Measurements from ENCODE around the gene ZFYVE26. TPM values are rescaled to one million over a fixed set of nuclear protein-coding genes. Genes with fewer than 3 reads are reported as not detected.
"Not testable (repeated sequence)": the region's sequence is repeated elsewhere in the genome, so short reads cannot be mapped to it uniquely, and the experiment has no call there.

The ZFYVE26 gene
- total and polyA plus RNA-seq, 5 experiments from 2014 or later, result 2.7 to 40.5 (median 3.7) TPM

- Mint-ChIP-seq H3K36me3 (peaks cover 0 to 28% (median 0%) of the 10 kb centered on the region in 3 donors), H3K27me3 (no peaks in the 10 kb centered on the region), H3K27ac (peak overlapping the region in 2 of 10 donors; percentile 31 to 56), H3K4me3 (no peak overlapping the region), H3K4me1 (peaks cover 0 to 4% (median 2%) of the 10 kb centered on the region in 4 donors), H3K9me3 (no peaks in the 10 kb centered on the region)
- ATAC-seq (no peak), DNase-seq (no peak)
- POLR2A ChIA-PET, result no interaction called here
Observed at GRCh38 chr14:67835596-67835995, 19.2 kb upstream of the ZFYVE26 start.

GRCh38 chr14:67833403-67833802, 17.0 kb upstream of the ZFYVE26 start:
- Mint-ChIP-seq H3K4me3 (no peak overlapping the region), H3K36me3 (peaks cover 0 to 45% (median 8%) of the 10 kb centered on the region in 3 donors), H3K27ac (peak overlapping the region in 1 of 10 donors; percentile 29), H3K27me3 (no peaks in the 10 kb centered on the region), H3K9me3 (peaks cover 0 to under 1% (median 0%) of the 10 kb centered on the region in 9 donors), H3K4me1 (peaks cover 0 to 4% (median under 1%) of the 10 kb centered on the region in 4 donors)
- DNase-seq, result no peak
- no peak for ATAC-seq
- POLR2A ChIA-PET, result no interaction called here

DNA sequence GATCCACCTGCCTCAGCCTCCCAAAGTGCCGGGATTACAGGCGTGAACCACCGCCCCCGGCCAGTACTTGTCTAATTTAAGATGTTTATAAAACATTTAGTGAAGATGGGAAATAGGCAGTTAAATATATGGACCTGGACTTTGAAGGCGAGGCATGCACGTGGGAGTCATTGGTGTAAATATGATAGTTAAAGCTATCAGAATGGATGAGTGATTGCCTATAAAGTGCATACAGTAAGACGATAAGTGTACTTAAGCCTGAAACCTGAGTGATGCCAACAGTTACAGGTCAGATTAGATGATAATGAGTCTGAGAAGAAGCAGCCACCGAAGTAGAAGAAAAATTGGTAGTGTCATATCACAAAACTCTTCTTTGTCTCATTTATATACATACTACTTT, 14.7 kb upstream of the ZFYVE26 start:
- POLR2A ChIA-PET, result no interaction called here
- H3K4me1 Mint-ChIP-seq, result peaks cover 0 to 7% (median 0%) of the 10 kb centered on the region in 4 donors
- no peak overlapping the region for H3K4me3 Mint-ChIP-seq
- no peaks in the 10 kb centered on the region for H3K27me3 Mint-ChIP-seq
- peaks cover 3 to 60% (median 20%) of the 10 kb centered on the region in 3 donors for H3K36me3 Mint-ChIP-seq
- ATAC-seq, result no peak
- H3K9me3 Mint-ChIP-seq, result peaks cover 0 to 1% (median 0%) of the 10 kb centered on the region in 9 donors
- H3K27ac Mint-ChIP-seq, result no peak overlapping the region
- no peak for DNase-seq

DNA sequence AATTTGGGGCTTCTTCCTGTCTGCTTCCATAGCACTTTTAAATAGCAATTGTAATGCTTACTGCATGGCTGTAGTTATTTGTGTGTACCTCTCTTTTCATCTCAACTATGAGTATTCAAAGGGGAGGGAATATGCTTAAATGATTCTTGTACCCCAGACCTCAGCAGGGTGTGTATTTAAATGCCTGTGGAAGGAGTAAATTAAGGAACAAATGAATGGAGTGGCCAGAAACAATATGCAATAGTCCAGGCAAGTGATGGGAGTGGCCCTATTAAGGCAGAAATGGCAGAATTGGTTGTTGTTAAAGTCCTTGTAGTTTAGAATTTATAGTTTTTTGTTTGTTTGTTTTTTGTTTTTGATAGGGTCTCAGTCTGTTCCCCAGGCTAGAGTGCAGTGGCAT, 4.7 kb upstream of the ZFYVE26 start:
- peak overlapping the region in 8 of 10 donors; percentile 93 to 100 (median 97) for H3K4me3 Mint-ChIP-seq
- H3K9me3 Mint-ChIP-seq, result no peaks in the 10 kb centered on the region
- ATAC-seq (no peak), DNase-seq (no peak)
- POLR2A ChIA-PET, result no interaction called here
- peak overlapping the region in 1 of 10 donors; percentile 97 for H3K27ac Mint-ChIP-seq
- H3K36me3 Mint-ChIP-seq, result peaks cover 0 to 24% (median 2%) of the 10 kb centered on the region in 3 donors
- H3K4me1 Mint-ChIP-seq, result peaks cover 12 to 38% (median 36%) of the 10 kb centered on the region in 4 donors
- no peaks in the 10 kb centered on the region for H3K27me3 Mint-ChIP-seq

DNA sequence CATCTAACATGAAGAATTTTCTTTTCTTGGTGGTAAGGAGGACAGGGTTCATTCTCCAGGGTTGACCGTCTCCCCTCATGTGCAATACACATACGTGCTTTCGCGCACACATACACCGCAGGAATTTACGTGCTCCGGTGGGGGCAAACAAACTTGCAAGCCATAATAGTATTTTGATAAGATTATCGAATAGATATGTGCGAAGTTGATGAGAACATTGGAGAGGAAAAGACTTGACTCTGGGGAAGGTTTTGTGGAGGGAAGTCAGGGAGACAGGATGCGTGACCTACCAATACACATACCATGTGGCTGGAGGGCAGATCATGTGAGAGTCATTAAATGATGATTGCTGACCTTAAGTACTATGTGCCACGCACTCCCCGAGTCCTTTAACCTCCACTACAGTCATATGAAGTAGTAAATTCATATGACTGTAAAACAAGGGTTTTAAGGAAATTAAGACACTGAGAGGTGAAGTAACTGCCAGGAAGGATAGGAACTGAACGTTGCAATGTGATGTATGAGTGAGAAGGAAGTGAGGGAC, 4.1 kb upstream of the ZFYVE26 start:
- H3K4me3 Mint-ChIP-seq, result peak overlapping the region; percentile 93 to 100 (median 98)
- ATAC-seq (no peak), DNase-seq (peak in 1 of 10 donors; percentile 7)
- H3K36me3 Mint-ChIP-seq, result peaks cover 0 to 17% (median 0%) of the 10 kb centered on the region in 3 donors
- peak overlapping the region; percentile 15 to 98 (median 96) for H3K27ac Mint-ChIP-seq
- H3K9me3 Mint-ChIP-seq, result no peaks in the 10 kb centered on the region
- no peaks in the 10 kb centered on the region for H3K27me3 Mint-ChIP-seq
- POLR2A ChIA-PET, result no interaction called here
- H3K4me1 Mint-ChIP-seq, result peaks cover 15 to 44% (median 41%) of the 10 kb centered on the region in 4 donors

GRCh38 chr14:67819563-67820421, 3.4 kb upstream of the ZFYVE26 start, which contains the start of gene RAD51B:
Gene RAD51B (plus strand): TSS chr14:67819779.
- Mint-ChIP-seq H3K27ac (peak within 1 kb of the TSS; percentile 88 to 98 (median 96)), H3K27me3 (no peaks in the 10 kb centered on the region), H3K36me3 (peaks cover 0 to 12% (median 0%) of the 10 kb centered on the region in 3 donors), H3K9me3 (no peaks in the 10 kb centered on the region), H3K4me3 (peak within 1 kb of the TSS; percentile 93 to 100 (median 98)), H3K4me1 (peaks cover 22 to 51% (median 48%) of the 10 kb centered on the region in 4 donors)
- ATAC-seq (peak; percentile 66), DNase-seq (peak; percentile 72 to 91 (median 86))
- POLR2A ChIA-PET, result no interaction called here

DNA sequence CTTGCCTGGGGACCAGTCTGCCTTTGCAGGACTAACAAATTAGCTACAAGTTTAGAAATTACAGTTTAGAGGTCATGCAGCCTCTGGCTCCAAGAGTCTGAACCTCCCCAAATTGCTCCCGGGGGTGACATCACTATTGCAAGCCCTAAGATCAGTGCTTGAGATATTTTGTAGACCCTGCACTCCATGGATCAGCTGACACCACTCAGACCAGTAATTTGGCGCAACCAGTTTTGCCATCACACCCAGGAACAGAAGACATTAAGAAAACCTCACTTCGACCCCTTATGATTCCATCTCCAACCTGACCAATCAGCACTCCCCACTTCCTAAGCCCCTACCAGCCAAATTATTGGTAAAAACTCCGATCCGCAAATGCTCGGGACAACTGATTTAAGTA, 2.1 kb upstream of the ZFYVE26 start:
- not testable (repeated sequence) for ATAC-seq
- H3K4me1 Mint-ChIP-seq, result peaks cover 24 to 61% (median 56%) of the 10 kb centered on the region in 4 donors

DNA sequence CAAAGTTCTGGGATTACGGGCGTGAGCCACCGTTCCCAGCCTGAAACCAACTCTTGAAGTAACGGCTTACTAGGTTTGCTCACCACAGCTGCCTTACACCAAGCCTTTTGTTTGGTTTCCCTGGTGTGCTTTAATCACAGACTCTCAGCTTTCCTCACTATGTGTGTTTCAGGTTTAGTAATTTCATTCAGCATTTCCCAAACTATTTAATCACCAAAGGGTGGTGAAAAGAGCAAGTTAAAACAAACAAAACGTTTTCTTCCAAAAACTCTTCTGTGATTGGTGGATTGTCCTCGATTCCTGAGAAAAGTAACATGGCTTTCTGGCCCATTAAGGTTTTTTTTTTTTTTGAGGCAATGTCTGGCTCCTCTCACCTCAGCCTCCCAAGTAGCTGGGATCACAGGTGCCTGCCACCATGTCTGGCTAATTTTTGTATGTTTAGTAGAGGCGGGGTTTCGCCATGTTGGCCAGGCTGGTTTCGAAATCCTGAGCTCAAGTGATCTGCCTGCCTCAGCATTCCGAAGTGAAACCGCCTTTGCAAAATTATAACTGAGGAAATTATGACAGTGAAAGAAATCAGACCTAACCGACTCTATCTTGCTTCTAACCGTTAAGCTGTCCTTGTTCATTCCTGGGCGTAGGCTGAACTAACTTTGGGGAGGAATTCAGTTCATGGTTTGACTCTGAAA, 1.5 kb upstream of the ZFYVE26 start:
- no peak for ATAC-seq
- Mint-ChIP-seq H3K27ac (peak overlapping the region in 5 of 10 donors; percentile 16 to 71 (median 37)), H3K36me3 (peaks cover 0 to 11% (median 6%) of the 10 kb centered on the region in 3 donors), H3K27me3 (no peaks in the 10 kb centered on the region), H3K9me3 (no peaks in the 10 kb centered on the region), H3K4me3 (peak overlapping the region in 9 of 10 donors; percentile 53 to 100 (median 97)), H3K4me1 (peaks cover 24 to 61% (median 57%) of the 10 kb centered on the region in 4 donors)
- no peak for DNase-seq
- POLR2A ChIA-PET, result interaction anchor here (0.7 kb wide), 1 partner anchor 232 kb away, joined by 5 read pairs; no protein-coding TSS in a partner anchor

More for the DNA sequence above, 2.1 kb upstream of the ZFYVE26 start:
- Mint-ChIP-seq H3K27ac (peak overlapping the region in 6 of 10 donors; percentile 16 to 84 (median 65)), H3K4me3 (peak overlapping the region; percentile 72 to 100 (median 98))
- POLR2A ChIA-PET, DNase-seq, H3K36me3 Mint-ChIP-seq, H3K9me3 Mint-ChIP-seq, H3K27me3 Mint-ChIP-seq: not testable (repeated sequence)

GRCh38 chr14:67815573-67816225, 691 bp downstream of the ZFYVE26 start:
- POLR2A ChIA-PET, result interaction anchor here (0.5 to 1.4 kb wide), 5 partner anchors 120 to 978 kb away, joined by 3 to 5 read pairs (median 3); partner anchors contain the start of genes PIGH, RDH11 and ZFP36L1
- Mint-ChIP-seq H3K4me3 (peak overlapping the region; percentile 90 to 100 (median 98)), H3K27ac (peak overlapping the region; percentile 91 to 99 (median 98)), H3K9me3 (no peaks in the 10 kb centered on the region), H3K27me3 (no peaks in the 10 kb centered on the region), H3K4me1 (peaks cover 21 to 58% (median 49%) of the 10 kb centered on the region in 4 donors), H3K36me3 (peaks cover 0 to 26% (median 11%) of the 10 kb centered on the region in 3 donors)
- peak in 1 of 10 donors; percentile 14 for DNase-seq
- ATAC-seq, result peak in 1 of 2 donors; percentile 9

DNA sequence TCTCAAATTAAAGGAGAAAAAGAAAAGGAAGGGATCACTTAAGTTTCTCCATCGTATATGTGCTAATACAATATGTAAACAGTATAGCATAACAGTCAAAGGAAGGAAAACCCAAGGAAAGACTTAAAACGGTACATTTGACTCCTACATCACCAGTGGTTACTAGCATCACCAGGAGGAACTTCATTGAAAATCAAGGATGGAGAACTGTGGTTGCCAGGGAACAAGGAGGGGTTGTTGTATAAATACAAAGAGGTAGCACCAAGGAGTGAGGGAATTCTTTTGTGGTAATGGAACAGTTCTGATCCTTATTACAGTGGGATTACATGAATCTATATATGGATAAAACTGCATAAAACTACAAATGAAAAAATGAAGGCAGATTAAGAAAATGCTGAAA, 1.6 kb downstream of the ZFYVE26 start:
- ATAC-seq, result no peak
- Mint-ChIP-seq H3K27ac (peak overlapping the region in 7 of 10 donors; percentile 91 to 99 (median 98)), H3K36me3 (peaks cover 0 to 34% (median 14%) of the 10 kb centered on the region in 3 donors), H3K4me3 (peak overlapping the region; percentile 90 to 100 (median 98)), H3K4me1 (peaks cover 16 to 53% (median 42%) of the 10 kb centered on the region in 4 donors), H3K9me3 (no peaks in the 10 kb centered on the region), H3K27me3 (no peaks in the 10 kb centered on the region)
- DNase-seq, result no peak
- POLR2A ChIA-PET, result no interaction called here

GRCh38 chr14:67806246-67806645, 10.1 kb downstream of the ZFYVE26 start:
- Mint-ChIP-seq H3K9me3 (no peaks in the 10 kb centered on the region), H3K4me1 (no peaks in the 10 kb centered on the region), H3K27ac (peak overlapping the region in 1 of 10 donors; percentile 62), H3K4me3 (no peak overlapping the region), H3K27me3 (no peaks in the 10 kb centered on the region), H3K36me3 (peaks cover 0 to 93% (median 28%) of the 10 kb centered on the region in 3 donors)
- ATAC-seq (no peak), DNase-seq (no peak)
- POLR2A ChIA-PET, result no interaction called here

GRCh38 chr14:67800743-67801142, 15.6 kb downstream of the ZFYVE26 start:
- H3K36me3 Mint-ChIP-seq, result peaks cover 8 to 94% (median 38%) of the 10 kb centered on the region in 3 donors
- H3K4me3 Mint-ChIP-seq, result no peak overlapping the region
- POLR2A ChIA-PET, result no interaction called here
- H3K4me1 Mint-ChIP-seq, result no peaks in the 10 kb centered on the region
- no peaks in the 10 kb centered on the region for H3K27me3 Mint-ChIP-seq
- DNase-seq (no peak), ATAC-seq (no peak)
- H3K27ac Mint-ChIP-seq, result no peak overlapping the region
- H3K9me3 Mint-ChIP-seq, result no peaks in the 10 kb centered on the region
